A204.1 (cell line): ENCODE results near the gene TEX19.

ENCODE experiments used
- FAIRE-seq: peaks from 2 replicates; lab custom pipeline; 2012; peaks lifted over from hg19 to GRCh38; lab: Jason Lieb, UNC

TEX19 gene

DNA sequence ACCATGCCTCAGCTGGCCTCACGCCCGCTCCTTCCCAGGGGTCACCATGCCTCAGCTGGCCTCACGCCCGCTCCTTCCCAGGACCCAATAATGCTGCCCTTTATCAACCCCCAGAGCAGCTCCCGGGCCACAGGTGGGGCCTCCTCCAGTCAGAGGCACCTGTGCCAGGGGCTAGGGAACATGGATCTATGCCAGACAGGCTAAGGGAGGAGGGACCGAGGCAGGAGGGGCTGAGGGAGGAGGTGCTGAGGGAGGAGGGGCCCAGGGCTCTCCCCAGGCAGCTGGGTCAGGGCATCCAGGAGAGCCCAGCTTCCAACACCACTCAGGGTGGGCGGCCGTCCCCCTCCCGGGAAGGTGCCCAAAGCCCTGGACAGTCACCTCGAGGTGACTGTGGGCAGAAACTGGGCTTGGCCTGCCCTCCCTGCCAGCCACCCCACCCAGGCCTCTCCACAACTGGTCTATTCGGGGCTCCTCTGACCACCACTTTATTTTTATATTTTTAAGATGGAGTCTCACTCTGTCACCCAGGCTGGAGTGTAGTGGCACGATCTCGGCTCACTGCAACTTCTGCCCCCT lies 31.9 kb downstream of the TEX19 start:
- FAIRE-seq, result no peak

DNA sequence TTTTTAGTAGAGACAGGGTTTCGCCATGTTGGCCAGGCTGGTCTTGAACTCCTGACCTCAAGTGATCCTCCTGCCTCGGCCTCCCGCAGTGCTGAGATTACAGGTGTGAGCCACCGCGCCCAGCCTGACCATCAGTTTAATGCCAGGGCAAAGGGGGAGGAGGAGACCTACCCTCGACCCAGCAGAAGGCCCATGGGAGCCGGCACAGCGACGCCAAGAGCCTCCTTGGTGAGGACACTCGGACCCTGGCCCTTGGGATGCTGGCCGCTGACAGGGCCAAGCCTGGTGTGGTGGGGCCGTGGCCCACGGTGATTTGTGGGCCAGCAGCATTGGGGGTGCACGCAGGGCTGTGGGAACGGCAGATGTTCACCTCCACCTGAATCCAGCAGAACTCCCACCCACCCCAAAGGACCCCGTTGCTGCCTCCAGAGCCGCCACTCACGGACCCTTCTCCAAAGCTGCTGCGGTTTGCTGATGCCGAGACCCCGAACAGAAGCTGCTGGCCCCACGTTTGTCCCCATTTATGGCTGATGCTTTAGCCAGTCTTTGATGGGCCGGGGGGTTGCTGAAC lies 32.5 kb downstream of the TEX19 start:
- no peak for FAIRE-seq

DNA sequence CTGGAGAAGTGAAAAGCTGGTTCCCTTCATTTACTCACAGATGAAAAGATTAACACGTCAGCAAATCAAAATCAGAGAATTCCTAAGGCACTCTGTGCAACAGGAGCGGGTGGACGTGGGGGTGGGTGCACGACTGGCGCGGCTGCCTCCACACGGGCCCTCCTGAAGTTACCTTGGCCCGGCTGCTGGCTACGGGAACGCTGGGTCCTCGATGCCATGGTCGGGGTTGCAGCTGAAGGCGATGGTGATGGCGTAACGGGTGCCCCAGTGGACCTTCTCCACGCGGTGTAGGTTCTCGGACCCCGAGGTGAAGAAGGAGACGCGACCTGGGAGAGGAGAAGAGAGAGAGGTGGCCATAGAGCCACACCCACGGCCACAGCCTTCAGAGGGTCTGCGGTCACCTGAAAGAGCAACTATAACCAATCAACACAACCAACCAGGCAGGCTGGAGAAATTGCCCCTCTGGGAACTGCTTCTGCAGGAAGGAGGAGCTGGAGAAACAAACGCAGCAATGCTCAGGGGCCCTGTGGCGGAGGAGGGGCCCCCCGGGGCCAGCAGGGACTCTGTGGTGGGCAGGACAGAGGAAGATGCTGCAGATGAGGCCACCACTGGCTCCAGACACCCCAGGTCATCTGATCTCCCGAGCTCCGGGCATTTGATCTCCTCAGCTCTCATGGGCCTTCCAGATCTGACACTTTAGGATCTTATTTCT lies 33.3 kb downstream of the TEX19 start:
- no peak for FAIRE-seq

DNA sequence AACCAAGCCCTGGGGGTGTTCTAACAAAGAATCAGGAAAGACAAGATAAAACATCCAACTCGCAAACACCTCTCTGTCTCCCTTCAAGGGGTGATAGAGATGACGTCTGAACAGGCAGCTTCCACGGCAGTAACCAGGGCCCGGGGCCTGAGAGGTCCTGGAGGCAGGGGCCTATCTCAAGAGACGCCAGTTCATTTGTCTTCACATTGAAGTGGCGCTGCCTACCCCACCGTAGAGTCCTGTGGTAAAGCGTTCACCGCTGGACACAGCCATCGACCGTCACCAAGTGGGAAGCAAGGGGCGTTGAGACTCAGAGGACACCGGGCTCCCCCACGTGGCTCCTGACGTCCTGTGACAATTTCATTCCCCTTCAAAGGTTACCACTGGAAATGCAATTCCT lies 33.9 kb downstream of the TEX19 start:
- no peak for FAIRE-seq

DNA sequence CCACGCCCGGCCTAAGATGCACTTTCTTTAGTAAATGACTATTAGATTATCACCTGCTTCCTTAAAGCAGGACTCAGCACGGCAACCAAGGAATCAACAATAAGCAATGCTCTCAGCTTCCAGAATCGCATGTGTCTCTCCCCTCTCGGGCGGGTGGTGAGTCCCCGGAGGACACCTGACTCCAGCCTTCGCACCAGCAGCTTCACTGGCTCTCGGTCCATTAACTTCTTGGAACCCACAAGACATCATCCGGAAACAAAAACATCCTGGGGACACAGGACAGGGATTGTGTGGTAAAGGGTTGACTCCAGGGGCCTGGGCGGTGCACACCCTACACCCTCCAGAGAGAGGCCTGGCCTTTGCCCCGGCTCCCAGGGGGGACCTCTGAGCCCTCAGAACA lies 35.2 kb downstream of the TEX19 start:
- no peak for FAIRE-seq

DNA sequence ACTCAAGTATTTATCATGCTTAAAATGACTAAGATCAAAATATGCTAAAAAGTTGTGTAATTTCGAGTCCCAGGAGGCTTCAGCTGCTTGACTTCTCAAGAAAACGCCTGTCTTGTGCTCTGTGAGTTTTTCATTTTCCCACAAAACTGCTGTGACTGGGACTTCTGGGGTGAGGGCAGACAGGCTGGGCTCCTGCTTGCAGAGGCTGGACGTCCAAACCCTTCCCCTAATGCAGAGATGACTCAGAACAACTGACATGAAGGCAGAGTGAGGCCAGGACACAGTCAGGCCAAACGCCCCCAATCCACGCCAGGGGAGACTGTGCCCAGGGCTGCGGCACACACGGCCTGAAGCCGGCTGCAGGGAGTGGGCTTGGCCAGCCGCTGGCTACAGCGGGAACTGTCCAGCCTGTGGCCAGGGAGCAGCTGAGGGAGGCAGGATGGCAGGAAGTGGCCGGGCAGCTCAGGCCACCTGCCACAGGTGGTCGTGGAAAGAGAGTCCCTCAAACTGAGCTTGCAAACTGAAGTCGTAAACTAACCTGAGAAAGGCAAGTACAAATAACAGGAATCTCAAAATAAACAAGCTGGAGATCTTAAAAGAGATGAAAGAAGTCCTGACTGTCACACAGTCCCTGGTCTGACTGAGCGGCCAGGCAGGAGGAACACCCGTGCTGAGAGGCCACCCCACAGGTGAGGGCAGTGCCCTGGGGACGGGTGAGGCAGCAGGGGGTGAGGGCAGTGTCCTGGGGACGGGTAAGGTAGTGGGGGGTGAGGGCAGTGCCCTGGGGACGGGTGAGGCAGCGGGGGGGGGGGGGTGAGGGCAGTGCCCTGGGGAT lies 37.8 kb downstream of the TEX19 start:
- FAIRE-seq, result no peak

DNA sequence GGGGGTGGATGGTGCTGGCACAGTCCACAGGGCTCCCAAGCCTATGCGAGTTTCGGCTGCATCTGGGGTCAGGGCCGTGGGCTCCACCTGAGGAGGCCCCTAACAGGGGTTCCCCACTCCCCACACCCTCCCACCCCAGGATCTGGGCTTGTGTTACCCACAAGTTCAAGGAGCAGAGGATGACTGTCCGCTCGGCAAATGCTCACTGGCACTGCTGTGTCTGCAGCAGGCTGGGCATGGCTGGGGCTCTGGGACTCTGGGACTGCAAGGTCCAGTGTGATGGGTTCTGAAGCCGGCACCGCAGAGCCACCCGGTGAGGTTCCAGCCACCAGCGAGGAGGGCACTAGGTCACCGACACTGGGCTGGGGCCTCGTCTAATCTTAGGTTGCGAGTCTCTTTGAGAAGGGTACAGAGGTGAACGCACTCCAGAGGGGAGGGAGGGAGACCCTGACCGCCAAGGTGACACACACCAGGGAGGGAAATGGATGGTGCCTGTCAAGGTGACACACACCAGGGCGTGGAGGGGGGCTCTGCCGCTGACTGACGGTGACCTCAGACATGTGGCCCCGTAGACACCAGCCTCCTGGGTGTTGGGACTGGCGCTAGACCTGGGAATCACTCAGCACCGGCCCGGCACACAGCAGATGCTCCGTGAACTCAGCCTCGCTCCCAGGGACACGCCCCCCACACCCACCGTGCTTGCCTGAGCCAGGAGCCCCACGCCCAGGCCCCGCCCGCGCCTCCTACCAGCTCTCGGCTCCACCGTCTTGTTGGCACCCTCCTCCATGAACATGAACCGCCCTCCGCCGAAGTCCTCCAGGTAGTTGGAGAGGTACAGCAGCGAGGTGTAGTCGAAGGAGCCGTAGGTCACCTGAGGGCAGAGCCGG lies 38.6 kb downstream of the TEX19 start:
- FAIRE-seq, result no peak

DNA sequence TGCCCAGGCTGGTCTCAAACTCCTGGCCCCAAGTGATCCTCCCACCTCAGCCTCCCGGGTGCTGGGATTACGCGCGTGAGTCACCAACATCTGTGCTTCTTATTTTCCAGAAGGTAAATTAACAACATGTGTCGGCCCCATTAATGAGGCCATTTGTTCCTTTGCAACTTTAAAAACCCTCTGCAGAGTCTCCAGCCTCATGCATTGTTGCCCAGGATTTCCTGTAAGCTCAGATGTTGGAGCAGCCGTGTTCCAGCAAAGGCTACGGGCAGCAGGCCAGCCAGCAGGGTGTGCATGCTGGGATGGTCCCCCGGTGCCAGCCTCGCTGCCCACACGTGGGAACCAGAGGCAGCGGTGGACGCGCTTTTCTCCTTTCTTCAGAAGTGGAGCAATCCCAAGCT lies 40.0 kb downstream of the TEX19 start:
- FAIRE-seq, result no peak

DNA sequence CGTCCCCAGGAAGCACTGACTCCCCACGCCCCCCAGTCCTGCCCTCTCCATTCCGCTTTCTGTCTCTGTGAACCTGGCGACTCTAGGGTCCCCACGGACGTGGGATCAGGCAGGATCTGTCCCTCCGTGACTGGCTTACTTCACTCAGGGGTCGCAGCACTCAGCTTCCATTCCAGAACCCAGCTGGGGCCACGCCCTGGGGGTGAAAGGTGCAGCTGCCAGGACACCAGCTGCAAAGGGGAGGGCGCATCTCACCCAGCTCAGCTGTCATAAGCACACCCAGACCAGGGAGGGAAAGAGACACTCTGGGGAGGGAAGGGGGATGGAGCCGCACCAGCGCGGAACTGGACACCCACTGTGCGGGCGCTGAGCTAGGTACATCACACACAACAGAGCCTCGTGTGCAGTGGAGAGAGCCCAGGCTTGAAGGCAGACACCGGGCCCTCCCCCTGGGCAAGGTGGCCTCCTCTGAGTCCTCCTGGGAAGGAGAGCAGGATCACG lies 40.6 kb downstream of the TEX19 start:
- FAIRE-seq, result no peak

DNA sequence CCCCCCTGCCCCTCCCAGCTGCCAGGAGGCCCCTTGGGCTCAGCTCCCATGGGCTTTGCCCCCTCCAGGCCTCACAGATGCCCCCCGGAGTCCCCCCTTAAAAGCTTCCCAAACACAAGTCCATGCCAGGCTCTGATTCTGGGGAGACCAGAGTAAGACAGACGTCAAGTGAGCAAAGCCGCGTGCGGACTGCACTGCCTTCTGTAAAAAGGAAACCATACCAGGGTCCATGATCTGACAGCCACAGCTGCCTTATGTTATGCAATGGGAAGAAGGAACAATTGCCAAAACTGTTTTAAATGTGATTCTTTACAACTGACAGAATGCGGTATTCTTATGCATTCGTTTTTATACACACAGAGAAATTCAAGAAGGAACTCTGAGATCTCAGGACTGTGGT lies 41.2 kb downstream of the TEX19 start:
- FAIRE-seq, result no peak

DNA sequence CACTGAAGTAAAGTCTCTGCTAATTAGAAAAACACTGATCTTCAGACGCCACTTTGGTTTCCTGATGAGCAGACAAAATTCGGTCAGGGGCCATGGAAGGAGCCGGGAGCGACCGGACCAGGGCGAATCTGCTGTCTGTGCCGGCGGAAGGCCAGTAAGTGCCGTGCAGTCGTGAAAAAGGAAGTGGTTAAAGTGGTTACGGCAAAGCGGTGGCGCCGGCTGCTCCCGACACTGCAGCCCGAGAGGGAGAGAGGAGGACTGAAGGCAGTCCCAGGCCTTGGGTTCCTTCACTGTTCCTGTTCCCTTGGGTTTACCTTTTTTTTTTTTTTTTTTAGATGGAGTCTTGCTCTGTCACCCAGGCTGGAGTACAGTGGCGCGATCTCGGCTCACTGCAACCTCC lies 41.8 kb downstream of the TEX19 start:
- FAIRE-seq, result no peak

DNA sequence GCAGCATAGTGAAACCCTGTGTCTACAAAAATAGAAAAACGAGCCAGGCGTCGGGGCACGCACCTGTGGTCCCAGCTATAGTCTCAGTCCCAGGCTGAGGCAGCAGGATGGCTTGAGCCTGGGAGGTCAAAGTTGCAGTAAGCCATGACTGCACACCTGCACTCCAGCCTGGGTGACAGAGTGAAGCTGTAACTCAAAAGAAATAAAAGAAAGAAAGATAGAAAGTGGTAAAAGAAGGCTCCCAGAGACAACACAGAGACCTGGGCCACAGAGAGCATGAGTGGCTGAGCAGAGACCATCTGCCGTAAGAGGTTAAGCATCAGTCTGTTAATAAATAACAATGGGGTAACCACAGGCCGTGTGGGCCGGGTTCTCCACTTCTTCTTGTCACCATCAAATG lies 43.8 kb downstream of the TEX19 start:
- no peak for FAIRE-seq

DNA sequence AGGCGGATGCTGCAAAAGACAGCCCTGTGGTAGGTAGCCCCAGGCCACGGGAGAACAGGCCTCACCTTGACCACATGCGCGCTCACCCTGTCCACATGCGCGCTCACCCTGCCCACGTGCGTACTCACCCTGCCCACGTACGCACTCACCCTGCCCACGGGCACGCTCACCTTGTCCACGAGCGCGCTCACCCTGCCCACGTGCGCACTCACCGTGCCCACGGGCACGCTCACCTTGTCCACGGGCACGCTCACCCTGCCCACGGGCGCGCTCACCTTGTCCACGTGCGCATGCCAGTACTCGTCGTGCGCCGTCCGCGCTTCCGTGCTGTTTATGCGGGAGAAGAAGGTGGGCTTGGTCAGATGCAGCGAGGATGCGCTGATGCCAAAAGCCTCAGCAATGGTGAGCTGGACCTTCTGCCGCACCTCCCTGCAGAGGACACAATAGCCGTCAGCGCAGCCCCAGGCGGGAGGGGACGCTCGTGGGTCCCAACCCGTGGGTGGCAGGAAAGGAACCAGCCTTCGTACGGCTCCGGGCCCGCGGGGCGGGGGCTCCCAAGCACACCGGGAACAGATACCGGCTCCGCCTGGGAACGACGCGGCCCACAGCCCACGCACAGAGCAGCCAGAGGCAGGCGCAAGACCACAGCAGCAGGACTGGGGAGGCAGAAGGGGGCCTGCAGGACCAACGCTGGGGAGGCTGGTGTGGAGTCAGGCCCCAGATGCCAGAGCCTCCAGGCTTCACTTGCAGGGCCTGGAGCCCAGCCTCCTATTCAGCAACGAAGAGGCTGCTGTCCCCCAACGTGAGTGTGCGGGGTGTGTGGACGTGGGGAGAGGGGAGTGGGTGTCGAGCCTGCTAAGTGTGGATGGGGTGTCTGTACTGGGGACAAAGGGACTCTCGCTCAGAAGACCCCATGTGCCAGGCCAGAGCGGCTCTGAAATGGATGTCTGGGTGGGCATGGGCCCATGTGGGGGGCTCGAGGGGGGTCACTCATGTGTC lies 44.9 kb downstream of the TEX19 start:
- no peak for FAIRE-seq

DNA sequence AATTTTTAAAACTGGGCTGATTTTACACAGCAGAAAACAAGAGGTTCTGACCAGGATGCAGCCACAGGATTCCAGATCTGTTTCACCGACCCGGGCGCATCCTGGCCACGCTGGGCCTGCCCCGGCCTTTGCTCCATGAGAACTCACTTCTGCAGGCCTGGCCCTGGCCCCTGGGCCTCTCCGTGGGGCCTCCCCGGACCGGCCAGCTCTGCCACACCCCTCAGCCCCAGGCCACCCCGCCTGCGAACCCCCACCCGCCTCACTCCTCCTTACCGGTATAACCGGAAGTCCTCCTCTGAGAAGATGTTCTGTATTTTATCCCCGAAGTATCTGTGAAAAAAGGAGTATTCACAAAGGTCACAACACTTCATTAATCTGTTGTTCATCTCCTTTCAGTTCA lies 46.0 kb downstream of the TEX19 start:
- no peak for FAIRE-seq

DNA sequence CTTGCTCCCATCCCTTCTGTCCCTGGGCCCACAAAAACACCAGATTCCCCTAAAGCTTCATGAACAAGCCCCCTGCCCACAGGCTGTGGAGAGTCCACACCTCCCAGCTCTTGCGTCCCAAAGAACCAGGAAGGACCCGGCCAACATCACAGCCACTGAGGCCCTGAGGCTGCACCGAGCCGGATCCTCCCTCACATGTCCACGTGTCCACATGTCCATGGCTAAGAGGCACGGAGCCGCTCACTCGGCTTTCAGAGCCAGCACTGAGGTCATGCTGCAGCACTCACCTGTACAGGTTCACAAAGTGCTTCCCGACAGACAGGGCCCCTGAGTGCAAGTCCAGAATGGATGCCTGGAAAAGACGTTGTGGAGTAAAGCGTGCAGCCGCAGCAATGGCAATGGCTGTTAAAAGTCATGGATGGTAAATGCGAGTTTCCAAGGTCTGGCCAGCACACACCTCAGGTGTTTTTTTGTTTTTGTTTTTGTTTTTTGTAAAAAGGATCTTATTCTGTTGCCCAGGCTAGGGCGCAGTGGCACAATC lies 47.2 kb downstream of the TEX19 start:
- FAIRE-seq, result no peak

DNA sequence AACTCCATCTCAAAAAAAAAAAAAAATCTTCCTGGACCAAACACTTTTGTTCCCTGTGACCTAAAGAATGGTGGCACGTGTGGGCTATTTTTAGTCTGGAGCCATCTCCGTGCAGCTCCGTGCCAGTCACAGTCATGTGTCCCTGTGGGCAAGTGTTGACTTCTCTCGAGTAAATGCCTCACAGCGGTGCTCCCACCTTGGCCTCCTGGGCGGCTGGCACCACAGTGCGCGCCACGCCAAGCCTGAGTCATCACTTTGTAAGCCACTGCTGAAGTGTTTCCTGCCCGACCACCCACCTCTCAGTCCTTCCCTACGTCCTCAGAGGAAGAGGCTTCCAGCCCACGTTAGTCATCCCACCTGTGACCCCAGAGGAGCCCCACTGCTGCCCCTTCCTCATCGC lies 48.2 kb downstream of the TEX19 start:
- FAIRE-seq, result no peak

DNA sequence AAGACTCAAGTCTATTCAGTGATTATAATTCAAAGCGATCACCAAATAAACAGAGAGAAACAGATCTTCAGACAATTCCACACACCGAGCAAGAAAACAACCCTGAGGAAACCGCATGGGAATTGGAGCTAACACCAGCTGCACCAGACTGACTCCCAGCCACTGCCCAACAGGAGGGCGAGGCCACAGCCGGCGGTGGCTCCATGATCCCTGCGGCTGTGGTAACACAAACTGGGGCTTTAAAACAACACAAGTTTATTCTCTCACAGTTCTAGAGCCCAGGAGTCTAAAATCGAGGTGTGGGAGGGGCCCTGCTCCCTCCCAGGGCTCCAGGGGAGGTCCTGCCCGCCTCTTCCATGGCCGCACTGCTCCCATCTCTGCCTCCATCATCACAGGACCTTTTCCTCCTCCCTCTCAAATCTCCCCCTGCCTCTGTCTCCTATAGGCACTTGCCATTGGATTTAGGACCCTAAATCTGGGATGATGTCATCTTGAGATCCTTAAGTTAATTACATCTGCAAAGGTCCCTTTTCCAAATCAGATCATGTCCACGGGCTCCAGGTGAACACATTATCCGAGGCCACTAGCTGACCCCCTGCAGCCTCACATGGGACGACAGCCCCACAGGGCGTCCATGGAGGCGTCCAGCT lies 49.4 kb downstream of the TEX19 start:
- FAIRE-seq, result no peak

DNA sequence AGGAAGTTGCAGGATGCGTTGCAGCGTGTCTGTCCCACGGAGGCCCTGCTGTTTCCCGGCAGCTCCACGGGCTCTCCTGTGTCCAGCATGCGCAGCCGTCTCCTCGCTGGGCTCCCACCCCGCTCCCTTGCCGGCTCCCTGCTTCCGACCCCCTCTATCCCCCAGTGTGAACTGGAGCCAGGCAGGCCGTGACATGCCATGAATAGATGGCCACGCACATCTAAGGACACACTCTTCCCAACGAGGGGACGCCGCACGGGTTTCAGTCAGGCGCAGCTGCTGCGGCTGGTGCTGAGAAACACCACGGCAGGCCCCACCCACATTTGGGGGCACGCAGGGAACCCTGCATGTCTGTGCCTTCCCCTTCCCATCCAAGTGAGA lies 49.9 kb downstream of the TEX19 start:
- no peak for FAIRE-seq

DNA sequence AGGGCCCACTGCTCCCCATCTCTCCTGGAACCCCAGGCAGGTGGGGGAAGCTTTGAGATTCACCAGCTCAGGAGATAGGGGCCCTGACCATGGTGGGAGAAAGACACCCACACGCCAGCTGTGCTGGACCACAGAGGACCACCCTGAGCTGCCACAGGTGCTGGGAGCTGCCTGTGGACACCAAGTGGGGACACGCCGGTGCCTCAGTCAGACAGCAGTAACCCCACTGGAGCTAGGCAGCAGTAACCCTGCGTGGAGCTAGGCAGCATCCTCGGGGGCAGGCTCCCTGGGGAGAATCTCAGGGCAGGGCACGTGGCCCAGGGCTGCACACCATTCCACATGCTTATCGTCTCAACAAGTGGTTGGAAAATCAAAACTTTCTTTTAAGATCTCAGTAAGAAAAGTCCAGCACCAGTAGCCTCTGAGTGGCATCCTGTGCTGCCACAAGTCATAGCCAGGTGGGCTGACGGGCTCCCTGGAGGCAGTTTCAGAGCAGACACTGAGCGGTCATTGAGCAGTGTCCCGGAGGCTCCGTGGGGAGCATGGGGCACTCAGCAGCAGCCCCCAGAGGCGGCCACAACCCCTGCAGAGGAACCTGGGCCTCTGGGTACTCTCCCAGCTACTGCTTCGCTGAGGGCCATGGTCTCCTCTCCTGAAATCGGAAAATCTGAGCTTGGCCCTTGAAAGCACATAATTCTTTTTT lies 51.1 kb downstream of the TEX19 start:
- no peak for FAIRE-seq
